Retinal pigment epithelial cell (primary cell): ENCODE data around the gene OSCP1.

Experiments
- DNase-seq: peaks from one replicate; pipeline ENCODE4 v3.0.0-alpha.2; 2010; ENCODE audit warnings: low read depth
- H3K4me3 ChIP-seq: 2 replicates; pipeline ENCODE4 v1.5.1; 2011; ENCODE audit warnings: mild to moderate bottlenecking, low read length, control low read depth, moderate library complexity
- CTCF ChIP-seq: conservative IDR thresholded peaks from 2 replicates; pipeline ENCODE4 v1.5.1; 2011; ENCODE audit warnings: low read depth, low read length, control low read depth, inconsistent platforms

OSCP1 gene

GRCh38 chr1:36402504-36402890 is 47.8 kb downstream of the OSCP1 start:
- TF ChIP-seq CTCF: no peak
- no peak for DNase-seq
- H3K4me3 ChIP-seq: no peak overlapping the region

- no peak overlapping the region for H3K4me3 ChIP-seq
- no peak for TF ChIP-seq CTCF
- DNase-seq: no peak
Measured at GRCh38 chr1:36401602-36402503, 48.4 kb downstream of the OSCP1 start.

- DNase-seq: no peak
- TF ChIP-seq CTCF: no peak
- no peak overlapping the region for H3K4me3 ChIP-seq
Measured at GRCh38 chr1:36400825-36401601, 49.2 kb downstream of the OSCP1 start.

GRCh38 chr1:36400514-36400824 is 49.8 kb downstream of the OSCP1 start:
- TF ChIP-seq CTCF: no peak
- no peak overlapping the region for H3K4me3 ChIP-seq
- no peak for DNase-seq

GRCh38 chr1:36398370-36398977 is 51.8 kb downstream of the OSCP1 start:
- H3K4me3 ChIP-seq: no peak overlapping the region
- DNase-seq: no peak
- TF ChIP-seq CTCF: no peak

- no peak for TF ChIP-seq CTCF
- H3K4me3 ChIP-seq: peak within 1 kb of the TSS; percentile 86
- DNase-seq: peak; percentile 82
Measured at GRCh38 chr1:36397378-36398230, 52.6 kb downstream of the OSCP1 start, which contains the start of gene LSM10. LSM10 (minus strand) TSS chr1:36397908; CDS start chr1:36394129, 3,779 bp downstream.
